HCT116 (cell line): ENCODE measurements around the gene STMND1.

ENCODE experiments used
- CBX3 ChIP-seq: IDR thresholded peaks from 2 replicates; pipeline ENCODE4 v1.6.1; 2012; ENCODE audit warnings: low read depth
- CEBPB ChIP-seq: IDR thresholded peaks from 2 replicates; pipeline ENCODE4 v1.6.1; 2012; ENCODE audit warnings: low read depth
- EZH2 ChIP-seq: fragments of 200-600 bp; sonication (generic); IDR thresholded peaks from 2 replicates; pipeline ENCODE4 v1.6.1; 2017; ENCODE audit warnings: antibody characterized with exemption, mixed run types
- POLR2AphosphoS5 ChIP-seq: IDR thresholded peaks from 2 replicates; pipeline ENCODE4 v1.6.1; 2011; ENCODE audit warnings: mild to moderate bottlenecking, low read depth, low read length, moderate library complexity
- SIN3A ChIP-seq: IDR thresholded peaks from 2 replicates; pipeline ENCODE4 v1.6.1; 2012; ENCODE audit warnings: low read depth
- TCF7L2 ChIP-seq: IDR thresholded peaks from 2 replicates; pipeline ENCODE4 v1.7.0; 2011; ENCODE audit warnings: borderline replicate concordance, inconsistent platforms; ENCODE audit not compliant: insufficient read depth, insufficient read length; ENCODE audit errors: extremely low read depth
- TF ChIP-seq, protein P1 (sequence below), 3 experiments: fragments of 200-600 bp in 1 of 3; sonication (generic) in 1 of 3; IDR thresholded peaks in 2 of 3; conservative IDR thresholded peaks in 1 of 3; 2 replicates each; pipeline ENCODE4 v1.5.1; 2012 to 2017; ENCODE audit warnings: low read depth in 2 of 3, low read length in 2 of 3, antibody characterized with exemption in 1 of 3, borderline replicate concordance in 1 of 3, control low read depth in 1 of 3, mild to moderate bottlenecking in 1 of 3, mixed read lengths in 1 of 3, mixed run types in 1 of 3, moderate library complexity in 1 of 3; ENCODE audit not compliant: insufficient read depth in 1 of 3

DNA sequence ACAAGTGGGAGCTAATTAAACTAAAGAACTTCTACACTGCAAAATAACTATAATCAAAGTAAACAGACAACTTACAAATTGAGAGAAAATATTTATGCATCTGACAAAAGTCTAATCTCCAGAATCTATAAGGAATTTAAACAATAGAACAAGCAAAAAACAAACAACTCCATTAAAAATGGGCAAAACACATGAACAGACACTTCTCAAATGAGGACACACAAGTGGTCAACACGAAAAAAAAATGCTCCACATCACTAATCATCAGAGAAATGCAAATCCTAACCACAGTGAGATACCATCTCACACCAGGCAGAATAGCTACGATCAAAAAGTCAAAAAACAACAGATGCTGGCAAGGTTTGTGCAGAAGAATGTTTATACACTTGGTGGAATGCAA, 36.2 kb downstream of the STMND1 start:
- TF ChIP-seq, protein P1, sequence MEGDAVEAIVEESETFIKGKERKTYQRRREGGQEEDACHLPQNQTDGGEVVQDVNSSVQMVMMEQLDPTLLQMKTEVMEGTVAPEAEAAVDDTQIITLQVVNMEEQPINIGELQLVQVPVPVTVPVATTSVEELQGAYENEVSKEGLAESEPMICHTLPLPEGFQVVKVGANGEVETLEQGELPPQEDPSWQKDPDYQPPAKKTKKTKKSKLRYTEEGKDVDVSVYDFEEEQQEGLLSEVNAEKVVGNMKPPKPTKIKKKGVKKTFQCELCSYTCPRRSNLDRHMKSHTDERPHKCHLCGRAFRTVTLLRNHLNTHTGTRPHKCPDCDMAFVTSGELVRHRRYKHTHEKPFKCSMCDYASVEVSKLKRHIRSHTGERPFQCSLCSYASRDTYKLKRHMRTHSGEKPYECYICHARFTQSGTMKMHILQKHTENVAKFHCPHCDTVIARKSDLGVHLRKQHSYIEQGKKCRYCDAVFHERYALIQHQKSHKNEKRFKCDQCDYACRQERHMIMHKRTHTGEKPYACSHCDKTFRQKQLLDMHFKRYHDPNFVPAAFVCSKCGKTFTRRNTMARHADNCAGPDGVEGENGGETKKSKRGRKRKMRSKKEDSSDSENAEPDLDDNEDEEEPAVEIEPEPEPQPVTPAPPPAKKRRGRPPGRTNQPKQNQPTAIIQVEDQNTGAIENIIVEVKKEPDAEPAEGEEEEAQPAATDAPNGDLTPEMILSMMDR (IDR thresholded peaks at IDR 0.05 in 2 of 3, conservative IDR thresholded peaks at IDR 0.05 in 1 of 3; ENCODE audit: borderline replicate concordance in 1 of 3, insufficient read depth in 1 of 3, low read depth in 2 of 3, low read length in 2 of 3) = no peak
- TF ChIP-seq EZH2 (no peak), CBX3 (no peak), TCF7L2 (no peak), SIN3A (no peak), POLR2AphosphoS5 (no peak), CEBPB (no peak)
